ENCODE data around the gene TMEM175. TPM values are rescaled to one million over a fixed set of nuclear protein-coding genes. Genes with fewer than 3 reads are reported as not detected.
"Not testable (repeated sequence)": the region's sequence is repeated elsewhere in the genome, so short reads cannot be mapped to it uniquely, and the experiment has no call there.

TMEM175 gene
- total and polyA plus RNA-seq, 4 donors: 17.4 to 81.3 (median 30.6) TPM

- DNase-seq (no peak), ATAC-seq (ENCODE audit: low FRiP score) (peak; percentile 31)
- no peaks in the 10 kb centered on the region for H3K36me3 ChIP-seq (ENCODE audit: control insufficient read depth in 1 of 2, insufficient read depth in 2 of 2, low read length in 1 of 2)
- no peaks in the 10 kb centered on the region for H3K9me3 ChIP-seq (ENCODE audit: control insufficient read depth, low read length)
- no peaks in the 10 kb centered on the region for H3K27me3 ChIP-seq (ENCODE audit: control insufficient read depth in 1 of 2, insufficient read depth in 2 of 2, low read length in 1 of 2)
- H3K4me3 ChIP-seq (ENCODE audit: low read length in 2 of 2): peak overlapping the region; percentile 70 to 90
- intact Hi-C loops (cut with DNase I): loop anchor here in 1 of 2 donors (5.0 kb wide), 1 partner anchor 41 kb away; the partner anchor contains the start of genes GAK and TMEM175
- no peaks in the 10 kb centered on the region for H3K4me1 ChIP-seq (ENCODE audit: control insufficient read depth in 1 of 2, insufficient read depth in 2 of 2, low read length in 2 of 2)
- no peak overlapping the region for H3K27ac ChIP-seq (ENCODE audit: low read depth in 1 of 2, low read length in 2 of 2)
- 1% methylated on average over 49 to 65 of the region's 65 CpGs for WGBS, 2 donors
Measured at GRCh38 chr4:972651-973424, 40.6 kb downstream of the TMEM175 start.

- intact Hi-C loops (cut with DNase I): loop anchor here in 1 of 2 donors (5.0 kb wide), 1 partner anchor 41 kb away; the partner anchor contains the start of genes GAK and TMEM175
- Histone ChIP-seq H3K27me3 (ENCODE audit: control insufficient read depth in 1 of 2, insufficient read depth in 2 of 2, low read length in 1 of 2) (no peaks in the 10 kb centered on the region), H3K4me1 (ENCODE audit: control insufficient read depth in 1 of 2, insufficient read depth in 2 of 2, low read length in 2 of 2) (no peaks in the 10 kb centered on the region), H3K36me3 (ENCODE audit: control insufficient read depth in 1 of 2, insufficient read depth in 2 of 2, low read length in 1 of 2) (no peaks in the 10 kb centered on the region), H3K4me3 (ENCODE audit: low read length in 2 of 2) (peak within 1 kb of the TSS; percentile 70 to 90), H3K9me3 (ENCODE audit: control insufficient read depth, low read length) (no peaks in the 10 kb centered on the region), H3K27ac (ENCODE audit: low read depth in 1 of 2, low read length in 2 of 2) (no peak within 1 kb of the TSS)
- WGBS, 2 donors: 23 to 25% methylated on average over 93 to 123 of the region's 123 CpGs
- peak; percentile 90 to 97 for DNase-seq
- ATAC-seq (ENCODE audit: low FRiP score): peak; percentile 97
Measured at GRCh38 chr4:973431-974397, 41.5 kb downstream of the TMEM175 start, which contains the start of gene DGKQ. DGKQ (minus strand) TSS chr4:973569; CDS start chr4:973482, 87 bp downstream.

- no peaks in the 10 kb centered on the region for H3K9me3 ChIP-seq (ENCODE audit: control insufficient read depth, low read length)
- DNase-seq (no peak), ATAC-seq (ENCODE audit: low FRiP score) (no peak)
- H3K4me1 ChIP-seq (ENCODE audit: control insufficient read depth in 1 of 2, insufficient read depth in 2 of 2, low read length in 2 of 2): no peaks in the 10 kb centered on the region
- H3K27me3 ChIP-seq (ENCODE audit: control insufficient read depth in 1 of 2, insufficient read depth in 2 of 2, low read length in 1 of 2): no peaks in the 10 kb centered on the region
- WGBS, 2 donors: 93 to 94% methylated on average over 9 of the region's 9 CpGs
- H3K4me3 ChIP-seq (ENCODE audit: low read length in 2 of 2): no peak overlapping the region
- intact Hi-C loops (cut with DNase I): loop anchor here in 1 of 2 donors (5.0 kb wide), 1 partner anchor 42 kb away; the partner anchor contains the start of genes GAK and TMEM175
- H3K27ac ChIP-seq (ENCODE audit: low read depth in 1 of 2, low read length in 2 of 2): no peak overlapping the region
- H3K36me3 ChIP-seq (ENCODE audit: control insufficient read depth in 1 of 2, insufficient read depth in 2 of 2, low read length in 1 of 2): no peaks in the 10 kb centered on the region
Measured at GRCh38 chr4:974668-975067, 42.4 kb downstream of the TMEM175 start.

DNA sequence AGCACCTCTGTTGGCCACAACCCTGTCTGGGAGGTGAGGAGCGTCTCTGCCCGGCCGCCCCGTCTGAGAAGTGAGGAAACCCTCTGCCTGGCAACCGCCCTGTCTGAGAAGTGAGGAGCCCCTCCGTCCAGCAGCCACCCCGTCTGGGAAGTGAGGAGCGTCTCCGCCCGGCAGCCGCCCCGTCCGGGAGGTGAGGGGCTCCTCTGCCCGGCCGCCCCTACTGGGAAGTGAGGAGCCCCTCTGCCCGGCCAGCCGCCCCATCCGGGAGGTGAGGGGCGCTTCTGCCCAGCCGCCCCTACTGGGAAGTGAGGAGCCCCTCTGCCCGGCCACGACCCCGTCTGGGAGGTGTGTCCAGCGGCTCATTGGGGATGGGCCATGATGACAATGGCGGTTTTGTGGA is 43.8 kb downstream of the TMEM175 start:
- H3K4me3 ChIP-seq (ENCODE audit: low read length in 2 of 2); H3K4me1 ChIP-seq (ENCODE audit: control insufficient read depth in 1 of 2, insufficient read depth in 2 of 2, low read length in 2 of 2); H3K9me3 ChIP-seq (ENCODE audit: control insufficient read depth, low read length); ATAC-seq (ENCODE audit: low FRiP score); DNase-seq; H3K27ac ChIP-seq (ENCODE audit: low read depth in 1 of 2, low read length in 2 of 2); H3K36me3 ChIP-seq (ENCODE audit: control insufficient read depth in 1 of 2, insufficient read depth in 2 of 2, low read length in 1 of 2); intact Hi-C loops (cut with DNase I); H3K27me3 ChIP-seq (ENCODE audit: control insufficient read depth in 1 of 2, insufficient read depth in 2 of 2, low read length in 1 of 2): not testable (repeated sequence)
- 95 to 99% methylated on average over 12 to 25 of the region's 25 CpGs for WGBS, 2 donors

DNA sequence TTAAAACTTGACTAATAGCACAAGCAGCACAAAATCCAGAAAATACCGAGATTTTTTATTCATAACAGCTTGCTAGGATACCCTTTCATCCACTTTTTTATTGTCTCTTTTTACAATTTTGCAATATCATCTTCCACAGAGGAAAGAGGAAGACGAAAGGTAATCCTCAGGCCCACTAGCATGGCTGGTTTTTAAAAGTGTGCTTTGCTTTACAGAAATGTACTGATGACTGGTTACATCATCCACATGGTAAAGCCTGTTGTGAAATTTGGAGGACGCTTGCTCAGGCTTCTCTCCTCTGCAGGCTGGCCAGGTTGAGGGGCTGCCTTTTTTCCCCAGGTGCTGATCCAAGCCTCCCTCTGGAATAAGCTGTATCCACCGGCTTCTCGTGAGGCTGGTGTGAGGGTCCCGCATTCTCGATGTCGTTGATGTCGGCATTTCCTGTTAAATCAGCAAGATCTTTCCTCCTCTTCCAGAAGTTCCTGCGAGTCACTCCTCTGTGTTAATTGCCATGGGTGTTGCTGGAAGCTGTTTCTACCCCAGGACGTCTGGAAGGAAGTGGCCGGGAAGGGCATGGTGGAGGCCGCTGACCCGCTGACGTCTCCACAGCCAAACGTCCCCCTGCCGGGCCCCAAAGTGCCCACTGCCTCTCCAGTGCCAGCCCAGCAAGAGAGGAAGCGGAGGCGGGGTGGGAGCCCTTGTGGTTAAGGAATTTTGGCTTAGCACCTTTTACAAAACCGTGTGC is 46.9 kb downstream of the TMEM175 start:
- no peaks in the 10 kb centered on the region for H3K27me3 ChIP-seq (ENCODE audit: control insufficient read depth in 1 of 2, insufficient read depth in 2 of 2, low read length in 1 of 2)
- H3K27ac ChIP-seq (ENCODE audit: low read depth in 1 of 2, low read length in 2 of 2): no peak overlapping the region
- ATAC-seq (ENCODE audit: low FRiP score) (no peak), DNase-seq (no peak)
- H3K4me1 ChIP-seq (ENCODE audit: control insufficient read depth in 1 of 2, insufficient read depth in 2 of 2, low read length in 2 of 2): no peaks in the 10 kb centered on the region
- no peaks in the 10 kb centered on the region for H3K9me3 ChIP-seq (ENCODE audit: control insufficient read depth, low read length)
- WGBS, 2 donors: 60 to 67% methylated on average over 20 of the region's 20 CpGs
- H3K36me3 ChIP-seq (ENCODE audit: control insufficient read depth in 1 of 2, insufficient read depth in 2 of 2, low read length in 1 of 2): no peaks in the 10 kb centered on the region
- no peak overlapping the region for H3K4me3 ChIP-seq (ENCODE audit: low read length in 2 of 2)
- intact Hi-C loops (cut with DNase I): no loop called here

GRCh38 chr4:982291-982690 is 50.0 kb downstream of the TMEM175 start:
- Histone ChIP-seq H3K27me3 (ENCODE audit: control insufficient read depth in 1 of 2, insufficient read depth in 2 of 2, low read length in 1 of 2) (no peaks in the 10 kb centered on the region), H3K4me3 (ENCODE audit: low read length in 2 of 2) (no peak overlapping the region), H3K9me3 (ENCODE audit: control insufficient read depth, low read length) (no peaks in the 10 kb centered on the region), H3K36me3 (ENCODE audit: control insufficient read depth in 1 of 2, insufficient read depth in 2 of 2, low read length in 1 of 2) (no peaks in the 10 kb centered on the region), H3K27ac (ENCODE audit: low read depth in 1 of 2, low read length in 2 of 2) (no peak overlapping the region), H3K4me1 (ENCODE audit: control insufficient read depth in 1 of 2, insufficient read depth in 2 of 2, low read length in 2 of 2) (no peaks in the 10 kb centered on the region)
- intact Hi-C loops (cut with DNase I): no loop called here
- ATAC-seq (ENCODE audit: low FRiP score): no peak
- DNase-seq: no peak
- 93 to 94% methylated on average over 17 of the region's 17 CpGs for WGBS, 2 donors

GRCh38 chr4:982814-983213 is 50.6 kb downstream of the TMEM175 start:
- ATAC-seq (ENCODE audit: low FRiP score) (no peak), DNase-seq (no peak)
- Histone ChIP-seq H3K9me3 (ENCODE audit: control insufficient read depth, low read length) (no peaks in the 10 kb centered on the region), H3K4me1 (ENCODE audit: control insufficient read depth in 1 of 2, insufficient read depth in 2 of 2, low read length in 2 of 2) (no peaks in the 10 kb centered on the region), H3K27me3 (ENCODE audit: control insufficient read depth in 1 of 2, insufficient read depth in 2 of 2, low read length in 1 of 2) (no peaks in the 10 kb centered on the region), H3K36me3 (ENCODE audit: control insufficient read depth in 1 of 2, insufficient read depth in 2 of 2, low read length in 1 of 2) (no peaks in the 10 kb centered on the region), H3K4me3 (ENCODE audit: low read length in 2 of 2) (no peak overlapping the region), H3K27ac (ENCODE audit: low read depth in 1 of 2, low read length in 2 of 2) (no peak overlapping the region)
- intact Hi-C loops (cut with DNase I): no loop called here
- 94 to 96% methylated on average over 15 of the region's 15 CpGs for WGBS, 2 donors
